Stimulated activated CD4-positive, alpha-beta T cell treated with anti-CD3 and anti-CD28 coated beads, Interleukin-1b, Interleukin-23, amount 100 ng/mL, for 1 hour (primary cell): ENCODE data around the gene GALNTL6.

ENCODE experiments used
- DNase-seq, 2 donors: peaks; one replicate each; pipeline ENCODE4 v3.0.0-alpha.2; 2020; ENCODE audit warnings: low read depth in 2 of 2

GALNTL6 gene

GRCh38 chr4:171880136-171880535, 66.9 kb downstream of the GALNTL6 start:
- no peak for DNase-seq

DNA sequence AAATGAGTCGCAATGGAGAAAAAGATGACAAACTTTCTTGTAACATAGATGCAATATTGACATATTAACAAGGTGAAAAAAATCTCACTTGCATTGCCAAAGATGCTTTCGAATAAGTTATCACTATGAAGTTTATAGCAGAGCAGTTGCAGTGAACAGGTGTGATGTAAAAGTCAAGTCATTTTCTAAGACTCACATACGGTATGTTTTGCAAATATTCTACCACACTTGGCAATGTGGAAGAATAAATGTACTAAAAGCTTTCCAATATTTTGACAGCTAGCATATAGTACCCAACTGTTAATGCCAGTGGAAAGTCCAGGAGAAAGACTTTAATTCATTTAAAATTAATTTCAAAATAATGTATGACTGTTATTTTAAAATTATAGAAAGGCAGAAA, 76.5 kb downstream of the GALNTL6 start:
- no peak for DNase-seq

GRCh38 chr4:171891038-171891437, 77.8 kb downstream of the GALNTL6 start:
- DNase-seq, result no peak

DNA sequence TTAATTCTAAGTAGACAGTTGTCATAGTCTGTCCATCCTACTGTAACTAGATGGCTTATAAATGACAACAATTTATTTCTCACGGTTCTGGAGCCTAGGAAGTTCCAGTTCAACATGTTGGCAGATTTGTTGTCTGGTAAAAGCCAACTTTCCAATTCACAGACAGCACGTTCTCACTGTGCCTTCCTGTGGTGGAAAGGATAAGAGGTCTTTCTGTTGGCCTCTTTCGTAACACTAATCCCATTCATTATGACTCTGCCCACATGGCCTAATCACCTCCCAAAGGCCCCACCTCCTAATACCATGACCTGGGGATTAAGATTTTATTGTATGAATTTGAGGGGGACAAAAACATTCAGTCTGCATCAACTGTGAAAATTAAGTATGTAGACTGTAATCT, 83.2 kb downstream of the GALNTL6 start:
- no peak for DNase-seq

DNA sequence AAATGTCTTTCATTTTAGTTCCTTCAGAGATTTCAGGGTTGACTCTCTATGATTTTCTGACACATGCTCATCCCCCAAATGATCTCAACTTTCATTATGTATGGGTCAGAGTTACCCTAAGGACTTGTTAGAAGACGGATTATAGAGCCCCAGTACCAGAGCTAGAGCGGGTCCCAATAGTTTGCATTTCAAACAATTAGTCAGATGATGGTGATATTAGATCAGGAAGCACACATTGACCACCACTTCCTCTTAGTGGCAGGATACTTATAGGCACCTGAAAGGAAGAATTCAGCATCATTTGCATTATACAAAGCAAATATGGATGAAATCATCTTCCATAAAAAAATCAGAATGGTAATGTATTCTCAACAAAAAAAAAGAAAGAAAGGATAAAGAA, 106.1 kb downstream of the GALNTL6 start:
- DNase-seq, result no peak

DNA sequence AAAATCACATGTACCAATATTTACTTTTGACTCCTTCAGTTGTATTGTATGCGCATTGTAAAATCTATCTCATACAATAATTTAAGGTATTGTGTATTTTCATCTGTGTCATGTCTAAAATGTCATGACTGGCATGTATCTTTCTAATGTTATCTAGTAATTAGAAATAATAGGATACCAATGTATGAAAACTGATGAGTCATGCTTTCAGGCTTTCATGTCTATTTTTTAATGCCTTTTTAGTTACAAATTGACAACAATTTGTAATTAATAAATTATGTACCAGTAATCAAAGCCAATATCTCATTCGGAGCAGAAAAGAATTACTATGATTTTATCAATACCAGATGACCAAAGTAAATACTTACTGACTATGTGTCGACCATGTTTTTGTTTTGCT, 107.7 kb downstream of the GALNTL6 start:
- DNase-seq, result no peak

DNA sequence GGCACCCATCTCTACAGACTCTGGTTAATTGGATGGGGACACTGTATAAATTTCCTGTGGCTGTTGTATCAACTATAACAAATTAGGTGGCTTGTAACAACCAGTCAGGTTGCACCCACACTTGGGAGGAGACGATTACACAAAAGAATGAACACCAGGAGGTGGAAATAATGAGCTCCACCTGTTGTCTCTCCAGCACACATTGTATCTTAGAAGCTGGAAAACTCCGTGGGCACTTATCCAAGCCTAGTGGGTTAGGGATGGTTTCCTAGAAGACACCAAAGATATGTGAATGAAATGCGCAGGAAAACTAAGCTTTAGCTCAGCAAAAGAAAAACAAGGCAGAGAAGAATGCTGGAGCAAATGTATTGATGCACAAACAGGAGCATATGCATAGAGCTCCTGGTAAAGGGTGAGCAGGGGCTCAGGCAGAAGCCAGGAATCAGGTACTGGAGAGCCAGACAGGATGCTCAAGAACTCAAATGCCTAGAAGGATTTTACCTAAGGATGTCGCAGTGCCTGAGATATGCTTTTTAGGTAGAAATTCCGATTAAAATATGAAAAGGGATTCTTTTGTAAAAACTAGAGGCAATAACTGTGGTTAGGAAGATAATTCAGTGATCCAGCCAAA, 111.7 kb downstream of the GALNTL6 start:
- DNase-seq, result no peak

DNA sequence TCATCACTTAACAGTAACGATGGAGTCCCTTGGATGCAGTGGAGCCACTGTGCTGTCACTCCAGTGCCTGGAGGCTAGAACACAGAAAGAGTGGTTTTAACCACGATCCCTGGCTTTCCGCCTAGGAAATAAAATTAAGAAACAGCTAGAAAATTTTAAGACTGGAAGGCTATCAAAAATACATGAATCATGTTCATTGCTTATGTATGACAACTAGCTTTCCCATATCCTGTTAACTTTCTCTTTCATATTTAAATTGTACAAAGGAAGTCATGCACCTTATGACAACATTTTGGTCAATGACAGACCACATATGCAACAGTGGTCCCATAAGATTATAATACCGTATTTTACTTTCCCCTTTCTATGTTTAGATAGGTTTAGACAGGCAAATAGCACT, 115.1 kb downstream of the GALNTL6 start:
- DNase-seq, result no peak

DNA sequence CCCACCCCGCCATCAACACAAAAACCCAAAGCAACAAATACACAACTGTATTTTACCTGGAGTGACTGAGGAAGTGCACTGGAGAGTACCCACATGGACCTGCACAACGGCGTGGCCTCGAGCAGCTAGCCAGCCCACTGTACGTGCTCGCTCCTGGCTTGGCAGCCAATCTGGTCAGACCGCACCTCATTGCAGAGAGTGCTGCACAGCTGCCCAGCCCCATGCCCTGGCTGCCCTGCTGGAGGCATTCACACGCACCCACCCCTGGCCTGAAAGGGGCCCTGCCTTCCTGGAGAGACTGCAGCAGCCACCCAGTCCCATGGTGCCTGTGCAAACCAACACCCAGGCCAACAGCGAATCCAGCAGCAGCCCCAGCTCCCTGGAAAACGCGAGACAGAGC, 116.3 kb downstream of the GALNTL6 start:
- no peak for DNase-seq

DNA sequence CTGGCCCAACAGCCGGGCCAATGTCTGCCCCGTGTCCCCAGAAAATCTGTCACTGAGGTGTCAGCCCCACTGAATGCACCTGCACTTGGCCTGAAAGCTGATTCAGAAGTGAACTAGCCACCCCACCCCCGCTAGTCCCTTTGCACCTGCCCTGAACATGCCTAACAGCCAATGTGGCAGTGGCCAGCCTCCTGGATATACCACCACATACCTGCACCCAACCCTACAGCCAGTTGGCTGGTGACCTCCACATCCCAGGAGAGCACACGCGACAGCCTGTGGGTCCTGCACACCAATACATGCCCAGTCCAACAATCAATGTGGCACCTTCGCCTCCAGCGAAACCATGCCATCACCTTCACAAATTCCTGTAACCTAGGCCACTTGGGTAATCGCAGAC, 116.7 kb downstream of the GALNTL6 start:
- no peak for DNase-seq

DNA sequence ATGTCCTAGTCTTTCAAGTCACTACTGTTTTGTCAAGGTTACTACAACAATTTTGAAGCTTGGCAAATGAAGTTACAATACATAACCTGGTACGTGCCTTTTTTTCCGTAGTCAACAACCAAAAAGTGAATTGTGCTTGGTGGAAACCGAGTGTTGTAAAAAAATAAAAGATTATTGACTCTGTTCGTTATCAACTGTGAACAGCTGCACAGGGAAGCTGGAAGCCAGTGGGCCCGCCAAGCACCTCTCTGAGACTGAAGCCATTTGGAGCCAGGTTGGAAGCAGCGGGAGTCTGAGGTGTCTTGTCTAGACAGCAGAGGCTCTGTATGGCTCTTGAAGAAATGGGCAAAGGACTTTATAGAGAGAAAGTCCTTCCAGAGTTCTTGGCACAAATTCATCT, 119.0 kb downstream of the GALNTL6 start:
- no peak for DNase-seq

DNA sequence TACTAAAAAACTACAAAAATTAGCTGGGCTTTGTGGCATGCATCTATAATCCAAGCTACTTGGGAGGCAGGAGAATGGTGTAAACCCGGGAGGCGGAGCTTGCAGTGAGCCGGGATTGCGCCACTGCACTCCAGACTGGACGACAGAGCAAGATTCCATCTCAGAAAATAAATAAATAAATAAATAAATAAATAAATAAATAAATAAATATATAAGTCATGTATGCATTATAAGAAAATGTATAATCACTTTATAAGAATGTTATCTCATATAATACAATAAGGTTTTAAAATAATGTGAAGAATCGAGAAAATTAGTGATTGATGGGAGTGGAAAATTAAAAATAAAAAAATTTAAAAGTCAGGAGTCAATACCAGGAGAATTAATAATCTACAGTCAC, 127.5 kb downstream of the GALNTL6 start:
- no peak for DNase-seq

- DNase-seq, result no peak
These were observed 134.2 kb downstream of the GALNTL6 start for GRCh38 chr4:171947400-171947799.

GRCh38 chr4:171948038-171948437, 134.8 kb downstream of the GALNTL6 start:
- no peak for DNase-seq

GRCh38 chr4:171954650-171955049, 141.4 kb downstream of the GALNTL6 start:
- DNase-seq, result no peak

DNA sequence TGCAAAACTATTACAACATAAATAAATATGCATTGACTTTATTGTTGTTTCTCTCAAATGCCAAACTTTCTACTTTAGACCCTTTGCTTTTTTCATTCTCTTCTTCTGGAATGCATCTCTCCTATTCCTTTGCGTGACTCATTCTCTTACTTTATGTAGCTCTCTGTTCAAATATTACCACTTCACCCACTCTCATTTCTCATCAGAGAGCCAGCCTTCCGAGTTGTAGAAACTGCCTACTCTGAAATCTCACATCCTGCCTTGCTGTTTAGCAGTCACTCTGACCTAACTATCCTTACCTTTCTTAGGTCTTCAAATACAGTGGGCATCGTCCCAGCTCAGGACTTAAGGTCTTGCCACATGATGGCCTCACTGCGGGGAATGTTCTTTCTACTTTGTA, 143.5 kb downstream of the GALNTL6 start:
- no peak for DNase-seq

GRCh38 chr4:171962110-171962509, 148.9 kb downstream of the GALNTL6 start:
- no peak for DNase-seq

DNA sequence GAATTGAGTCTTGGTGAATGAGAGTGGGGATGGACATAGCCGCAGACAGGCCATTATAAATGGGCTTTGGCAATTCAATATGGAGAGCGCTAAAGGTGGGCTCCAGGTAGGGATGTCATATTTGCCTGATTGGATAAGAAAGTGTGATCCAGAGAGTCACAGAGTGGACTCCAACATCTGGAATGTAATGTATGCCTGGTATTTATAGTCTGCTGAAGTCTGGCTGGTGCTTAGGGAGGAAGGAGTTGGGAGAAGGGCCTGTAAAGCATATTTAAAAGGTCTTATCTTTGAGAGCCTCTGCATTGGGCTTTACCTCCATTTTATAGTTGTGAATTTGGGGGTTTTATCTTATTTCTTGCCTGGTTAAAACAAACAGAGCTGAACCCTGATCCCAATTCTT, 153.2 kb downstream of the GALNTL6 start:
- no peak for DNase-seq

GRCh38 chr4:171978216-171978615, 165.0 kb downstream of the GALNTL6 start:
- DNase-seq, result no peak

GRCh38 chr4:171979461-171979860, 166.3 kb downstream of the GALNTL6 start:
- no peak for DNase-seq

DNA sequence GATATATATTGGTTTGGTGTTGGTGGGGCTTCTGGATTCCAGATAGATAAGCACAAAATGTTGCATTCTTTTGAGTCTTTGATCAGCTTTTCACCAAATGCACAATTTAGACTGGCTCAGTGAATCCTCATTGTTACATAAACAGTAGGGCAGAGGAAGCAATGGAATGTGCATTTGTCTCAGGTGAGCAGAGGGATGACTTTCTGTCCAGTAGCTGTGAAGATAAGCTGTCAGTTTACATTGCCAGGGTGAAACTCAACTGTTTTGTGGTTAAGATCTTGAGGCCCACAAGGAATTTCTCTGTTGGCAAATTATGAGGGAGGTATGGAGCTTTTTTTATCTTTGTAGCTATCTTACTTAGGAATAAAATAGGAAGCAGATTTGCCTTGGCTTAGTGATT, 168.0 kb downstream of the GALNTL6 start:
- DNase-seq, result no peak

DNA sequence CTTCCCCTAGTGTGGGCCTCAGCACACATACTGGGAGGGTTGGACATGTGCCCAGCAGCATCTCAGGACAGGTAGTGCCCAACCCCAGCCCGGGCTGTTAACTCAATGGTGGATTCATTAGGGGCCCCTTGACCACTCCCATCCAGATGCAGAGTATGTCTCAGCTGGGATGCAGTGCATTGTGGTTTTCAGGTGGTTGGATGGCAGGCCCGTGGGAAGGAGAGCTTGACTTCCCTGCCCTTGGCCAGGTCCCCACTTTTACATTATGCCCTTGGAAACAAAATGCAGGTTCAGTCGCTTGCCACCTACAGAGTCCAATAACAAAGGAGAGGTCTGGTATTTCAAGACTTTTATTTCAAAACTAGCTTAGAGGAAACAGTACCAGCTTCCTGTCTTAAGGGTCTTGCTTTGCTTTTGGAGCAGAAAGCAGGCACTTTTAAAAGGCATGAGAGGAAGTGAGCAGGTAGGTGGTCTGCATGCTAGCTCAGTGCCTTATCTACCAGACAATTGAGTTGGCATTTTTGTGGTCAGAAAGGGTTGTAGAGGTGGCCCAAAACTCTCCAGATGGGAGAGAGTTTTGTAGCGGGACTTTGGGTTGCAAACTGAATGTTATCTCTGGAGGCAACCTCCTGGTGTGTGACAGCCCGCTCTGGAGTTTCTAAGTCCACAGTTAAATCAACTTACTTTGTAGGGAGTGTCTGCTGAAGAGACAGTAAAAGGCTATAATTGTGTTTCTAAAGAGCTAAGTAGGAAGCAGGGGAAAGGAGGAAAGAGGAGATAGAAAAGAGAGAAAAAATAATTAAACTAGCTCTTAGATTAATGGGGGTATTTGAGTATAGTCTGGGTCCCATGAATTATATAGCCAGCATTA, 171.0 kb downstream of the GALNTL6 start:
- no peak for DNase-seq

- DNase-seq, result no peak
These were observed 171.9 kb downstream of the GALNTL6 start for GRCh38 chr4:171985129-171985528.

- no peak for DNase-seq
These were observed 180.0 kb downstream of the GALNTL6 start for GRCh38 chr4:171993247-171993646.
